ENCODE measurements around the gene RGL1.

RGL1 gene

GRCh38 chr1:183872403-183872802, 67.5 kb downstream of the RGL1 start:
- Mint-ChIP-seq H3K4me3 (no peak overlapping the region), H3K27ac (no peak overlapping the region), H3K4me1 (peaks cover 4 to 12% of the 10 kb centered on the region in 2 donors), H3K9me3 (no peaks in the 10 kb centered on the region), H3K27me3 (no peaks in the 10 kb centered on the region), H3K36me3 (peaks cover 0 to 5% of the 10 kb centered on the region in 2 donors)
- DNase-seq: no peak
- no peak for ATAC-seq (replicated peaks)

GRCh38 chr1:183873642-183874041, 68.7 kb downstream of the RGL1 start:
- H3K4me1 Mint-ChIP-seq: peaks cover 4 to 16% of the 10 kb centered on the region in 2 donors
- no peaks in the 10 kb centered on the region for H3K9me3 Mint-ChIP-seq
- H3K4me3 Mint-ChIP-seq: no peak overlapping the region
- ATAC-seq (replicated peaks) (peak in 1 of 2 donors; percentile 58), DNase-seq (no peak)
- H3K27ac Mint-ChIP-seq: no peak overlapping the region
- H3K36me3 Mint-ChIP-seq: peaks cover 0 to 5% of the 10 kb centered on the region in 2 donors
- H3K27me3 Mint-ChIP-seq: no peaks in the 10 kb centered on the region

DNA sequence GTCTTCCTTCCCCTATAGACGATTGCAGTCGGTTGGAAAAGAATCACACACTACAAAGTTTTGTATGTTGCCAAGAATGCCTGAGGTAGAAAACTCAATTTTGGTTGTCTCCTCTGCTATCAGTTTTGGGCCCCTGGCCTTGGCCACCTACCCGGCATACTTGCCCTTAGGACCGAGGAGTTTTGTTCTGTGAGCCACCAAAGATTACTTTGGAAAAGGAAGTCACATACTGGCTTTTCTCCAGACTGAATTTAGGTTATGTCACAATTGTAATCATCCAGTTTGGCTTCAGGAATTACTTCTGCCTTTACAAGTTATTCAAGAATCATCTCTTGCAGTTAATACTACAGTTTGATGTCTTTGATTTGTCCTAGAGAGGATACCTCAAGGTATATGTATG, 71.4 kb downstream of the RGL1 start:
- no peak for ATAC-seq (replicated peaks)
- no peaks in the 10 kb centered on the region for H3K9me3 Mint-ChIP-seq
- no peak overlapping the region for H3K4me3 Mint-ChIP-seq
- H3K4me1 Mint-ChIP-seq: peaks cover 4 to 14% of the 10 kb centered on the region in 2 donors
- H3K36me3 Mint-ChIP-seq: peaks cover 0 to 5% of the 10 kb centered on the region in 2 donors
- DNase-seq: no peak
- no peak overlapping the region for H3K27ac Mint-ChIP-seq
- no peaks in the 10 kb centered on the region for H3K27me3 Mint-ChIP-seq

DNA sequence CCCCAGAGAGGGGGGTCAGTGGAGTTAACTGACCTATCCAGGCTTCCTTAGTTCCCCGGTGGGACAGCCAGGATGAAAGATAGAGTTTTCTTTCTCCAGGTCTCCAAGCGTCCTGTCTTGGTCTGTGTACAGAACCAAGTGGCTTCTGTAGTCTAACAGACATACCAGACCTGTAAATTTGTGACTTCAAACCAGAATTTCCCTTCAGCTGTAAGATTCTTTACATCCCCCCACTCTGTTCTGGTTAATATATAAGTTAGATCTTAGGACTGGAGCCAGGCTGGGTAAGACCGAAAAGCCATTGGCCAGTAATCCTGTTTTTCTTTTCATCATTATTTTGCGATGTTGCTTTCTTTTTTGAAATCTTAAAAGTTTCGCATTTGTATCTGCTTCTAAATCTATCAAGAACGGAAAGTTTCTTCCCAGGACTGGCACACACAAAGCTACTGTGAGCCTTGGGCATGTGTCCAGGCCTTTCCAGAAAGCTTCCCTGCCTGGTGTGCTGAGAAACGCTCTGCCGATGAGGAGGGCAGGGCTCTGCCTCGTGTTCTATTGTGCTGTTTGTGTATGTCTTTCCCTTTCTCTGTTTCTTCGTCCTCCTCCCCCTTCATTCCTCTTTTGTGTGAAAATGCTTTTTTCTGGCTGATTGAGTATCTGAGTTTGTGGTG, 72.3 kb downstream of the RGL1 start:
- H3K4me1 Mint-ChIP-seq: peaks cover 4 to 15% of the 10 kb centered on the region in 2 donors
- H3K4me3 Mint-ChIP-seq: no peak overlapping the region
- no peak for ATAC-seq (replicated peaks)
- peaks cover 0 to 8% of the 10 kb centered on the region in 2 donors for H3K36me3 Mint-ChIP-seq
- H3K9me3 Mint-ChIP-seq: no peaks in the 10 kb centered on the region
- no peak for DNase-seq
- peak overlapping the region; percentile 9 for H3K27ac Mint-ChIP-seq
- no peaks in the 10 kb centered on the region for H3K27me3 Mint-ChIP-seq

- no peak overlapping the region for H3K4me3 Mint-ChIP-seq
- H3K27me3 Mint-ChIP-seq: no peaks in the 10 kb centered on the region
- H3K27ac Mint-ChIP-seq: no peak overlapping the region
- no peaks in the 10 kb centered on the region for H3K9me3 Mint-ChIP-seq
- H3K36me3 Mint-ChIP-seq: peaks cover 5 to 23% of the 10 kb centered on the region in 2 donors
- DNase-seq (no peak), ATAC-seq (replicated peaks) (no peak)
- peaks cover 20% of the 10 kb centered on the region in 2 donors for H3K4me1 Mint-ChIP-seq
Observed at GRCh38 chr1:183879494-183879893, 74.6 kb downstream of the RGL1 start.

DNA sequence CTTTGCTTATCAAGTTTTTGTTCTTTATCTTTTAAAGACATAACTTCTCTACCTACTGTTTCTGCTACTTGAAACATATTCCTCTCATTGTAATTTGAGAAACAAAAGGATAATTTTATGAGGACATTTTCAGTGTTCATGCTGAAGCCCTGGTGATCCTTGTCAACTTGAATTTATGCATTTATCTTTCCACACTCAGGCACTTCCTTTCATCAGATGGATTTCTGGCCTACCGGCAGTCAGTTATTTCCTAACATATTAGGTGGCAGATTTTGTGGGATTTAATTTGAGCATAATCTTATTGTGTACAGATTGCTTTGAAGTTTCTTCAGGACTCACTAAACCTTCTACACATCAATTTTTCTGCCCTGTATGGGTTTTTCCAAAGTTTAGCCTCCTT, 75.0 kb downstream of the RGL1 start:
- H3K36me3 Mint-ChIP-seq: peaks cover 5 to 24% of the 10 kb centered on the region in 2 donors
- H3K27ac Mint-ChIP-seq: no peak overlapping the region
- H3K9me3 Mint-ChIP-seq: no peaks in the 10 kb centered on the region
- H3K27me3 Mint-ChIP-seq: no peaks in the 10 kb centered on the region
- no peak overlapping the region for H3K4me3 Mint-ChIP-seq
- DNase-seq: no peak
- no peak for ATAC-seq (replicated peaks)
- H3K4me1 Mint-ChIP-seq: peaks cover 19 to 20% of the 10 kb centered on the region in 2 donors

DNA sequence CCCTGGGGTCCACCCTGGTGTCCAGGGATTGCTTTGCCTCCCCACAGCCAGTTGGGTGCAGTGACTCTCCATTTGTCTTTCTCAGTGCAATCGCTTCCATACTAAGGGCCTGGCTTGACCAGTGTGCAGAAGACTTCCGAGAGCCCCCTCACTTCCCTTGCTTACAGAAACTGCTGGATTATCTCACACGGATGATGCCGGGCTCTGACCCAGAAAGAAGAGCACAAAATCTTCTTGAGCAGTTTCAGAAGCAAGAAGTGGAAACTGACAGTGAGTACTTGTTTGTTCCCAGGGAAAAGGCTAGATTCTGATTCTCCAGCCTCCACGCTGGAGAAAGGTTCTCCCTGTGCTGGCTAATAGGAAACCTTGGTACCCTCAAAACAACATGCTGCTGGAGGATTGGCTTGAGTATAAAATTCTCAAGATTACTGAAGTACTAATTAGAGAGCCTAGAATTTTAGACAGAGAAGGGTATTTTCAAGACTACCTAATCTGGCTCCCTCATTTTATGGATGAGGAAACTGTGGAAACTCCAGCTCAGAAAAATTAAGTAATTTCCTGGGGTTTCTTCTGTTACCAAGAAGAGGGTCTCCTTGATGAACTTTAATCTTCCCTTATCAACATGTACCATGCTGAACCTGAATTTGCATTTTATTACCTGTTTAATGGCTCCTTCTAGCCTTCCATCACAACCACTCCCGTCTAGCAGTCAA, 75.8 kb downstream of the RGL1 start:
- no peak overlapping the region for H3K4me3 Mint-ChIP-seq
- DNase-seq: no peak
- no peaks in the 10 kb centered on the region for H3K9me3 Mint-ChIP-seq
- H3K27me3 Mint-ChIP-seq: peaks cover 0 to 3% of the 10 kb centered on the region in 2 donors
- no peak for ATAC-seq (replicated peaks)
- no peak overlapping the region for H3K27ac Mint-ChIP-seq
- H3K36me3 Mint-ChIP-seq: peaks cover 8 to 31% of the 10 kb centered on the region in 2 donors
- H3K4me1 Mint-ChIP-seq: peaks cover 19 to 20% of the 10 kb centered on the region in 2 donors

GRCh38 chr1:183881387-183882131, 76.6 kb downstream of the RGL1 start:
- peaks cover 8 to 32% of the 10 kb centered on the region in 2 donors for H3K36me3 Mint-ChIP-seq
- ATAC-seq (replicated peaks) (no peak), DNase-seq (no peak)
- H3K4me3 Mint-ChIP-seq: no peak overlapping the region
- H3K4me1 Mint-ChIP-seq: peaks cover 19 to 20% of the 10 kb centered on the region in 2 donors
- H3K9me3 Mint-ChIP-seq: no peaks in the 10 kb centered on the region
- H3K27ac Mint-ChIP-seq: peak overlapping the region; percentile 42
- H3K27me3 Mint-ChIP-seq: peaks cover 0 to 4% of the 10 kb centered on the region in 2 donors

DNA sequence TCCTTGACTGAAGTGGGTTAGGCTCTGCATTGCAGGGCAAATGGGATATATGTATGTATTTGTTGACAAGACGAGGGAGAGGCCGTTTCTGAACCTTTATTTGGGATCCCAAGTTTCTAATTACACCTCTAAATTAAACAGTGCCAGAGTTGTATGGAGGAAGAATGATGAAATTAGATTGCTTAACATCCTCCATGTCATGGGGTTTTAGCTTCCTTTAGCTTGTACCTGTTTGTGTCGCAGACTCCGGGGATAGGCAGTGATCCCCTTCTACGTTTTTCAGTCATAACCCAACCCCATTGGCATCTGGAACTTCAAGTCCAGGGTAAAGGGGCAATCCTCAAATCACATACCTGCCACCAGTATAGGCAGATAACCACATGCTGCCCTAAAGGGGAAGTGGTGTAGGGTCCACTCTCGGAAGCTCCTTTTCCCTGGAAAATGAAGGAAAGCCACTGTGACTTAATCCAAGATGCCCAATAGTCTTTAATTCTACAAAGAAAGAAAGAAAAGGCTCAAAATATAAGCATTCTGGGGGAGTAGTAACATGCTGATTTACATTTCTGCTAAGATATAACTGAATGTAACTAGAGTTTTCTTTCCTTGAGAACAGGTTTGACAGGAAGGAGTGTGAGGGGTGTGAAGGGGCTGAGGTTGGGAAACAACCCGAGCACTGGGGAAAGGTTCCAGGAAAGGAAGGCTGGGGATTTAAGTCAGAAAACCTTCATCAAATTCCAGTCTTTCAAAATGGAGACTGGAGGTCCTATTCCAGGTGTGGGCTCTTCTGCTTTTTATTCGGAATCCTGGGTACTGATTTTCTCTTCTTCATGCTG, 77.6 kb downstream of the RGL1 start:
- H3K27ac Mint-ChIP-seq: no peak overlapping the region
- no peak for DNase-seq
- no peak for ATAC-seq (replicated peaks)

GRCh38 chr1:183883623-183884022, 78.7 kb downstream of the RGL1 start:
- Mint-ChIP-seq H3K9me3 (no peaks in the 10 kb centered on the region), H3K4me1 (peaks cover 16 to 32% of the 10 kb centered on the region in 2 donors), H3K36me3 (peaks cover 8 to 36% of the 10 kb centered on the region in 2 donors), H3K4me3 (no peak overlapping the region), H3K27me3 (peaks cover 0 to 4% of the 10 kb centered on the region in 2 donors), H3K27ac (no peak overlapping the region)
- ATAC-seq (replicated peaks): no peak
- no peak for DNase-seq

More for the DNA sequence above, 77.6 kb downstream of the RGL1 start:
- no peaks in the 10 kb centered on the region for H3K9me3 Mint-ChIP-seq
- H3K36me3 Mint-ChIP-seq: peaks cover 8 to 36% of the 10 kb centered on the region in 2 donors
- peaks cover 0 to 4% of the 10 kb centered on the region in 2 donors for H3K27me3 Mint-ChIP-seq
- peaks cover 16 to 21% of the 10 kb centered on the region in 2 donors for H3K4me1 Mint-ChIP-seq
- no peak overlapping the region for H3K4me3 Mint-ChIP-seq

DNA sequence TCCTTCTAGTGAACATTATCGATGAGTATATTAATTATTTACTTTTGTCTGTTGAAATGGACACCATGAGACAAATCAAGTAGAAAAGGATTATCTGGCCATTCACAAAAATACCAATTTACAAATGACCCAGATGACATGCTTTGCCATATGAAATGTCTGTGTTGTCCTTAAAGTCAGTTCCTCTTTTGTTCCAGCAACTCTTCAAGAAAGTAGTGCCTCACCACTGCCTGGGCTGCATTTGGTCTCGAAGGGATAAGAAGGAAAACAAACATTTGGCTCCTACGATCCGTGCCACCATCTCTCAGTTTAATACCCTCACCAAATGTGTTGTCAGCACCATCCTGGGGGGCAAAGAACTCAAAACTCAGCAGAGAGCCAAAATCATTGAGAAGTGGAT, 79.6 kb downstream of the RGL1 start:
- Mint-ChIP-seq H3K27ac (no peak overlapping the region), H3K27me3 (peaks cover 0 to 4% of the 10 kb centered on the region in 2 donors), H3K4me1 (peaks cover 16 to 30% of the 10 kb centered on the region in 2 donors), H3K36me3 (peaks cover 8 to 36% of the 10 kb centered on the region in 2 donors), H3K9me3 (no peaks in the 10 kb centered on the region), H3K4me3 (no peak overlapping the region)
- DNase-seq: no peak
- ATAC-seq (replicated peaks): no peak

DNA sequence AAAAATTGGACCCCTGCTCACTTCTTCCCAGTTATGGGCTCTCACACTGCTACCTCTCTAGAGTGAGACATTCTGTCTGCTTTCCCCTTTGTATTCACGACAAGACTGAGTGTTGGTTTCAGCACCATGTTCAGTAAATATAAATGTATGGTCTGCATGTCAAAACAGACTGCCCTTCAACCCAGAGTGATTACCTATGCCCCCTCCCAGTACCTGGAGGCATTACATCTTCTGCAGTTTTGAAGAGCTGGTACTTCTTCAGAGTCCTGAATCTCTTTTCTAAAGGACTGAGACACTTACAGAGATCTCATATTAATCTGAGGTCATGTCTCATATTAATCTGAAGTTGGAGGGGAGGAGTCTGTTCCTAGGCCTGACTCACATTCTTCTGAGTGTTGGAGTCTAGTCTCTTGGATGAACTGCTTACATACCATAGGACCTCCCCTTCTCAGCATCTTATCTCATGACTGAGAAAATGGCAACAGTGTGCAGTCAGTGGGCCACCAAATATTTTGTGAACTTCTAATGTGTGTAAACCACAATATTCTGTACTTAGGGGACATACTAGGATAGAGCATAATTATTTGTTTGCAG, 80.3 kb downstream of the RGL1 start:
- H3K27me3 Mint-ChIP-seq: peaks cover 0 to 4% of the 10 kb centered on the region in 2 donors
- no peak overlapping the region for H3K4me3 Mint-ChIP-seq
- no peak for ATAC-seq (replicated peaks)
- no peak for DNase-seq
- H3K36me3 Mint-ChIP-seq: peaks cover 8 to 36% of the 10 kb centered on the region in 2 donors
- H3K4me1 Mint-ChIP-seq: peaks cover 16 to 28% of the 10 kb centered on the region in 2 donors
- no peak overlapping the region for H3K27ac Mint-ChIP-seq
- no peaks in the 10 kb centered on the region for H3K9me3 Mint-ChIP-seq

DNA sequence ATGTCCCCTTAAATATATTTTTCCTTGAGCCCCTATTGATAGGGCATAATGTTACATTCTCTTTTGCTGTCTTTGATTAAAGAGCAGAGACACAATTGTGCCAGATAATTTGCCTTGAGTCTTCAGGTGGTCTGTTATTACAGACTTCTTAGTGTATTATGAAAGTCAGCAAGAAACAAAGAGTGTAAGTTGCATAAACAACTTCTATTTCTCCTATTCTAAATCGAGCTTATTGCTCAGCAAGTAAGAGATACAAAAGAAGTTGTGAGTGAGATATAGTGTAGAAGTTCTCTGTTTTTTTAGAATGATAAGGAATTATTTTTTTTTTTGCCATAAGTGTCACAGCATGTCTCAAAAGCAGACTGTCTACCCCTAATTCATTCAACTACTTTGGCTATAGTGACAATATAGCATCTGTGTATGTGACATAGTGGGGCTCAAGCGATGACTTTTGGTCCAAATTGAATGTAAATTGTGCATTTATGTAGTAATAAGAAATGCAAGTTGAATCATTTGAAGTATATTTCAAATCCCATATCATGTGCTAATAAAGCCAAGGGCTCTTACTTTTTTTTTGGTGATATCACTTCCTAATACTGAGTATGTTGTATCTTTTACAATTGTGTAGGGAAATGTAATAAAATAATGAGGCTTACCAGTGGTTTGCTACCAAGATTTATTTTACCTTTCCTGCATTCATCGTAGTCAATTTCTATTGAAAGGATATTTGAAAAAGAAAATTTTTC, 81.3 kb downstream of the RGL1 start:
- Mint-ChIP-seq H3K27me3 (peaks cover 0 to 4% of the 10 kb centered on the region in 2 donors), H3K9me3 (no peaks in the 10 kb centered on the region), H3K4me3 (no peak overlapping the region), H3K27ac (no peak overlapping the region), H3K36me3 (peaks cover 11 to 36% of the 10 kb centered on the region in 2 donors), H3K4me1 (peaks cover 18 to 28% of the 10 kb centered on the region in 2 donors)
- ATAC-seq (replicated peaks) (no peak), DNase-seq (no peak)
